ENCODE data around the gene ALDH4A1. TPM values are rescaled to one million over a fixed set of nuclear protein-coding genes. Genes with fewer than 3 reads are reported as not detected.

Gene ALDH4A1
- total and polyA plus RNA-seq, 2 experiments from 2014 or later: 11.3 to 33.8 TPM

GRCh38 chr1:18947570-18947969 lies 45.2 kb upstream of the ALDH4A1 start:
- Histone ChIP-seq H3K79me2 (replicated peaks; ENCODE audit: insufficient read depth) (no peaks in the 10 kb centered on the region; the same call in 1 of the 2 replicates), H3K27me3 (ENCODE audit: insufficient read depth) (no peaks in the 10 kb centered on the region), H3K4me2 (no peak overlapping the region), H4K20me1 (replicated peaks; ENCODE audit: insufficient read depth) (0 out of 2 replicates have a peak, but pooled peaks cover 5% of the 10 kb centered on the region), H3K9me2 (ENCODE audit: insufficient read depth) (no peaks in the 10 kb centered on the region), H3K36me3 (ENCODE audit: insufficient read depth) (no peaks in the 10 kb centered on the region), H3K27ac (ENCODE audit: low read depth) (no peak overlapping the region), H2AFZ (no peak overlapping the region), H3K4me3 (no peak overlapping the region), H3K4me1 (ENCODE audit: insufficient read depth) (peaks cover 30% of the 10 kb centered on the region), H3F3A (replicated peaks; ENCODE audit: low read depth) (no peaks in the 10 kb centered on the region)
- Mint-ChIP-seq H3K4me3 (no peak overlapping the region), H3K27me3 (ENCODE audit: insufficient read depth, low read depth, poor library complexity) (peaks cover 21% of the 10 kb centered on the region), H3K27ac (no peak overlapping the region), H3K36me3 (ENCODE audit: low read depth) (no peaks in the 10 kb centered on the region; the same call in 2 of the 3 replicates), H3K4me1 (peaks cover 38% of the 10 kb centered on the region), H3K9me3 (peaks cover 3% of the 10 kb centered on the region; the same call in 2 of the 3 replicates)
- ATAC-seq: no peak
- no peak for TF ChIP-seq ZNF114 (CRISPR knock-in tag; IDR thresholded peaks at IDR 0.05)
- TF ChIP-seq EZH2 (IDR thresholded peaks at IDR 0.05; ENCODE audit: low read depth, unreplicated experiment): no peak
- TF ChIP-seq ZNF331 (CRISPR knock-in tag; IDR thresholded peaks at IDR 0.05; ENCODE audit: low read depth): no peak
- TF ChIP-seq JUNB (IDR thresholded peaks at IDR 0.05; ENCODE audit: unreplicated experiment): no peak
- TF ChIP-seq NANOG (IDR thresholded peaks at IDR 0.05; ENCODE audit: borderline replicate concordance): no peak
- no peak for TF ChIP-seq ETS1 (IDR thresholded peaks at IDR 0.05)
- TF ChIP-seq CREB1 (CRISPR knock-in tag; IDR thresholded peaks at IDR 0.05; ENCODE audit: low read depth): no peak
- no peak for TF ChIP-seq CTCF (conservative IDR thresholded peaks at IDR 0.05; ENCODE audit: low read depth in 2 of 2)
- no peak for TF ChIP-seq STAT1 (IDR thresholded peaks at IDR 0.05; ENCODE audit: unreplicated experiment)
- TF ChIP-seq ZNF462 (CRISPR knock-in tag; IDR thresholded peaks at IDR 0.05): no peak
- no peak for TF ChIP-seq POLR2AphosphoS5 (IDR thresholded peaks at IDR 0.05; ENCODE audit: low read depth)
- no peak for TF ChIP-seq EZH2phosphoT487 (IDR thresholded peaks at IDR 0.05; ENCODE audit: unreplicated experiment)
- TF ChIP-seq, protein P1, sequence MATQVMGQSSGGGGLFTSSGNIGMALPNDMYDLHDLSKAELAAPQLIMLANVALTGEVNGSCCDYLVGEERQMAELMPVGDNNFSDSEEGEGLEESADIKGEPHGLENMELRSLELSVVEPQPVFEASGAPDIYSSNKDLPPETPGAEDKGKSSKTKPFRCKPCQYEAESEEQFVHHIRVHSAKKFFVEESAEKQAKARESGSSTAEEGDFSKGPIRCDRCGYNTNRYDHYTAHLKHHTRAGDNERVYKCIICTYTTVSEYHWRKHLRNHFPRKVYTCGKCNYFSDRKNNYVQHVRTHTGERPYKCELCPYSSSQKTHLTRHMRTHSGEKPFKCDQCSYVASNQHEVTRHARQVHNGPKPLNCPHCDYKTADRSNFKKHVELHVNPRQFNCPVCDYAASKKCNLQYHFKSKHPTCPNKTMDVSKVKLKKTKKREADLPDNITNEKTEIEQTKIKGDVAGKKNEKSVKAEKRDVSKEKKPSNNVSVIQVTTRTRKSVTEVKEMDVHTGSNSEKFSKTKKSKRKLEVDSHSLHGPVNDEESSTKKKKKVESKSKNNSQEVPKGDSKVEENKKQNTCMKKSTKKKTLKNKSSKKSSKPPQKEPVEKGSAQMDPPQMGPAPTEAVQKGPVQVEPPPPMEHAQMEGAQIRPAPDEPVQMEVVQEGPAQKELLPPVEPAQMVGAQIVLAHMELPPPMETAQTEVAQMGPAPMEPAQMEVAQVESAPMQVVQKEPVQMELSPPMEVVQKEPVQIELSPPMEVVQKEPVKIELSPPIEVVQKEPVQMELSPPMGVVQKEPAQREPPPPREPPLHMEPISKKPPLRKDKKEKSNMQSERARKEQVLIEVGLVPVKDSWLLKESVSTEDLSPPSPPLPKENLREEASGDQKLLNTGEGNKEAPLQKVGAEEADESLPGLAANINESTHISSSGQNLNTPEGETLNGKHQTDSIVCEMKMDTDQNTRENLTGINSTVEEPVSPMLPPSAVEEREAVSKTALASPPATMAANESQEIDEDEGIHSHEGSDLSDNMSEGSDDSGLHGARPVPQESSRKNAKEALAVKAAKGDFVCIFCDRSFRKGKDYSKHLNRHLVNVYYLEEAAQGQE (IDR thresholded peaks at IDR 0.05; ENCODE audit: unreplicated experiment): no peak
- no peak for DNase-seq (ENCODE audit: low spot score)
